OCI-LY7 (cell line): Measurements from ENCODE around the gene NAT16. TPM values are rescaled to one million over a fixed set of nuclear protein-coding genes. Genes with fewer than 3 reads are reported as not detected.

ENCODE experiments used
- BruUV-seq: library from RNA; stranded (reverse); fragments of 400-500 nt; replicated peaks from 2 replicates; lab custom pipeline; 2021; lab: Mats Ljungman, UMichigan
- CTCF ChIA-PET: fragments of 300-600 bp; sonication (Branson Sonifier 250); formaldehyde crosslinking; loops from one replicate; lab custom pipeline; 2022; ENCODE audit warnings: antibody characterized with exemption; ENCODE audit not compliant: unreplicated experiment; lab: Charles Lee
- POLR2A ChIA-PET: fragments of 300-600 bp; sonication (Branson Sonifier 250); formaldehyde crosslinking; loops from one replicate; lab custom pipeline; 2022; ENCODE audit warnings: antibody characterized with exemption; lab: Charles Lee
- DNase-seq: peaks from one replicate; pipeline ENCODE4 v3.0.0-alpha.2; 2015; ENCODE audit warnings: low spot score
- H2AFZ ChIP-seq: fragments of 200-600 bp; sonication (generic), shearing (Covaris generic); 2 replicates; pipeline ENCODE4 v1.6.1; 2014; ENCODE audit warnings: mild to moderate bottlenecking, antibody characterized with exemption, low read length, moderate library complexity
- H3K27ac ChIP-seq: fragments of 200-600 bp; sonication (generic); 2 replicates; pipeline ENCODE4 v1.5.1; 2014; ENCODE audit warnings: mixed run types, low read depth, mild to moderate bottlenecking, moderate library complexity, low read length, inconsistent platforms; ENCODE audit not compliant: poor library complexity, severe bottlenecking
- H3K36me3 ChIP-seq: fragments of 200-600 bp; sonication (generic); 2 replicates; pipeline ENCODE4 v1.6.1; 2014; ENCODE audit warnings: mild to moderate bottlenecking, antibody characterized with exemption, low read length, moderate library complexity, mixed read lengths; ENCODE audit not compliant: insufficient read depth
- H3K4me1 ChIP-seq: fragments of 200-600 bp; sonication (generic); 2 replicates; pipeline ENCODE4 v1.5.1; 2014; ENCODE audit warnings: mild to moderate bottlenecking, low read length; ENCODE audit not compliant: insufficient read depth, poor library complexity, severe bottlenecking
- H3K4me2 ChIP-seq: fragments of 200-600 bp; sonication (generic); 2 replicates; pipeline ENCODE4 v1.6.1; 2014; ENCODE audit warnings: mild to moderate bottlenecking, low read length
- H3K4me3 ChIP-seq: fragments of 200-600 bp; sonication (generic); 2 replicates; pipeline ENCODE4 v1.5.1; 2014; ENCODE audit warnings: mild to moderate bottlenecking, low read depth, low read length; ENCODE audit not compliant: poor library complexity, severe bottlenecking
- H3K79me2 ChIP-seq: fragments of 200-600 bp; sonication (generic); 2 replicates; pipeline ENCODE4 v1.6.1; 2016; ENCODE audit warnings: low read depth, mild to moderate bottlenecking, low read length, moderate library complexity, mixed read lengths; ENCODE audit not compliant: insufficient read depth
- H3K9me2 ChIP-seq: fragments of 200-600 bp; sonication (generic); 2 replicates; pipeline ENCODE4 v1.6.1; 2016; ENCODE audit warnings: mild to moderate bottlenecking, low read length, mixed read lengths; ENCODE audit not compliant: insufficient read depth
- H3K9me3 ChIP-seq: fragments of 200-600 bp; sonication (generic); 2 replicates; pipeline ENCODE4 v1.6.1; 2014; ENCODE audit warnings: mild to moderate bottlenecking, mixed run types, low read length, mixed read lengths
- H4K20me1 ChIP-seq: fragments of 200-600 bp; sonication (generic); 2 replicates; pipeline ENCODE4 v1.6.1; 2014; ENCODE audit warnings: mild to moderate bottlenecking, antibody characterized with exemption, low read length, moderate library complexity, mixed read lengths; ENCODE audit not compliant: insufficient read depth
- CTCF ChIP-seq: fragments of 200-600 bp; sonication (generic); conservative IDR thresholded peaks from 2 replicates; pipeline ENCODE4 v1.5.1; 2014; ENCODE audit warnings: mild to moderate bottlenecking, antibody characterized with exemption, low read length, moderate library complexity, mixed read lengths
- EZH2phosphoT487 ChIP-seq: fragments of 200-600 bp; sonication (generic); IDR thresholded peaks from 2 replicates; pipeline ENCODE4 v1.6.1; 2018; ENCODE audit warnings: low read depth, borderline replicate concordance, mild to moderate bottlenecking, mixed run types, antibody characterized with exemption, low read length, moderate library complexity, mixed read lengths
- intact Hi-C: fragments of 100-400 bp; cut with micrococcal nuclease; formaldehyde crosslinking; loops from one replicate; pipeline ENCODE4 v1.10.0; 2022; ENCODE audit not compliant: unreplicated experiment
- total RNA-seq, 2 experiments: library from RNA; depleted of rRNA in 1 of 2; stranded (reverse); fragments of >200 nt in 1 of 2; shearing (Covaris generic) in 1 of 2; gene quantifications; 2 replicates each; pipeline ENCODE4 v1.2.3, GENCODE V29; 2014 to 2022

The NAT16 gene
- total RNA-seq, 2 experiments from 2014 or later: 0.22 TPM; not detected in 1

GRCh38 chr7:101168412-101169049, 11.6 kb downstream of the NAT16 start:
- Histone ChIP-seq H3K9me2 (no peaks in the 10 kb centered on the region), H3K27ac (no peak overlapping the region), H3K4me1 (peaks cover 20% of the 10 kb centered on the region), H2AFZ (no peak overlapping the region), H3K4me2 (no peak overlapping the region), H3K9me3 (no peaks in the 10 kb centered on the region), H3K4me3 (no peak overlapping the region), H3K36me3 (no peaks in the 10 kb centered on the region), H4K20me1 (no peaks in the 10 kb centered on the region), H3K79me2 (no peaks in the 10 kb centered on the region)
- TF ChIP-seq EZH2phosphoT487: no peak
- no peak for TF ChIP-seq CTCF
- ChIA-PET CTCF (no interaction called here), POLR2A (interaction anchor here (0.6 kb wide), 1 partner anchor 136 kb away, joined by 4 read pairs; no protein-coding TSS in a partner anchor)
- no TSS peak for BruUV-seq
- intact Hi-C loops: loop anchor here (1.0 kb wide), 1 partner anchor 24 kb away; no protein-coding TSS in a partner anchor
- no peak for DNase-seq

GRCh38 chr7:101167645-101168411, 12.3 kb downstream of the NAT16 start:
- Histone ChIP-seq H3K4me2 (no peak overlapping the region), H3K4me3 (no peak overlapping the region), H3K4me1 (peaks cover 17% of the 10 kb centered on the region), H4K20me1 (no peaks in the 10 kb centered on the region), H2AFZ (no peak overlapping the region), H3K9me2 (no peaks in the 10 kb centered on the region), H3K9me3 (no peaks in the 10 kb centered on the region), H3K79me2 (no peaks in the 10 kb centered on the region), H3K27ac (no peak overlapping the region), H3K36me3 (no peaks in the 10 kb centered on the region)
- TF ChIP-seq CTCF: no peak
- no peak for TF ChIP-seq EZH2phosphoT487
- no peak for DNase-seq
- no TSS peak for BruUV-seq
- CTCF ChIA-PET: no interaction called here
- intact Hi-C loops: no loop called here
- POLR2A ChIA-PET: no interaction called here
